Hepatocyte (in vitro differentiated cells): ENCODE data around the gene CLIC2.

Source experiments
- EZH2 ChIP-seq: fragments of 200-600 bp; sonication (generic); IDR thresholded peaks from 2 replicates; pipeline ENCODE4 v1.6.1; 2016; ENCODE audit warnings: antibody characterized with exemption, mild to moderate bottlenecking, borderline replicate concordance
- EZH2phosphoT487 ChIP-seq: fragments of 200-600 bp; sonication (generic); IDR thresholded peaks from one replicate; pipeline ENCODE4 v1.6.1; 2018; ENCODE audit warnings: antibody characterized with exemption, mild to moderate bottlenecking, low read depth, moderate library complexity; ENCODE audit not compliant: unreplicated experiment, severe bottlenecking
- TF ChIP-seq, protein P1 (sequence below): fragments of 200-600 bp; sonication (generic); IDR thresholded peaks from 2 replicates; pipeline ENCODE4 v1.5.1; 2016; ENCODE audit warnings: antibody characterized with exemption, mild to moderate bottlenecking; ENCODE audit not compliant: poor library complexity

DNA sequence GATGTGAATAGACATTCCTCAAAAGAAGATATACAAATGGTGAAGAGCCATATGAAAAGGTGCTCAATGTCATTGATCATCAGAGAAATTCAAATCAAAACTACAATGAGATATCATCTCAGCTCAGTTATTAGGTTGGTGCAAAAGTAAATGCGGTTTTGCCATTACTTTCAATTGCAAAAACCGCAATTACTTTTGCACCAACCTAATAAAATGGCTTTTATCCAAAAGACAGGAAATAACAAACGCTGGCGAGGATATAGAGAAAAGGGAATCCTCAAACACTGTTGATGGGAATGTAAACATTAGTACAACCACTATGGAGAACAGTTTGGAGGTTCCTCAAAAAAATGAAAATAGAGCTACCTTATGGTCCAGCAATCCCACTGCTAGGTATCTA, 5.1 kb downstream of the CLIC2 start:
- TF ChIP-seq, protein P1, sequence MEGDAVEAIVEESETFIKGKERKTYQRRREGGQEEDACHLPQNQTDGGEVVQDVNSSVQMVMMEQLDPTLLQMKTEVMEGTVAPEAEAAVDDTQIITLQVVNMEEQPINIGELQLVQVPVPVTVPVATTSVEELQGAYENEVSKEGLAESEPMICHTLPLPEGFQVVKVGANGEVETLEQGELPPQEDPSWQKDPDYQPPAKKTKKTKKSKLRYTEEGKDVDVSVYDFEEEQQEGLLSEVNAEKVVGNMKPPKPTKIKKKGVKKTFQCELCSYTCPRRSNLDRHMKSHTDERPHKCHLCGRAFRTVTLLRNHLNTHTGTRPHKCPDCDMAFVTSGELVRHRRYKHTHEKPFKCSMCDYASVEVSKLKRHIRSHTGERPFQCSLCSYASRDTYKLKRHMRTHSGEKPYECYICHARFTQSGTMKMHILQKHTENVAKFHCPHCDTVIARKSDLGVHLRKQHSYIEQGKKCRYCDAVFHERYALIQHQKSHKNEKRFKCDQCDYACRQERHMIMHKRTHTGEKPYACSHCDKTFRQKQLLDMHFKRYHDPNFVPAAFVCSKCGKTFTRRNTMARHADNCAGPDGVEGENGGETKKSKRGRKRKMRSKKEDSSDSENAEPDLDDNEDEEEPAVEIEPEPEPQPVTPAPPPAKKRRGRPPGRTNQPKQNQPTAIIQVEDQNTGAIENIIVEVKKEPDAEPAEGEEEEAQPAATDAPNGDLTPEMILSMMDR = no peak
- no peak for TF ChIP-seq EZH2
- TF ChIP-seq EZH2phosphoT487 = no peak
